ENCODE measurements around the gene TMEM45B. TPM values are rescaled to one million over a fixed set of nuclear protein-coding genes. Genes with fewer than 3 reads are reported as not detected.
A peak's percentile ranks its signal among the peaks of the same experiment; 100 is the strongest.

TMEM45B gene
- total RNA-seq, 1 donor from 2014 or later: not detected

DNA sequence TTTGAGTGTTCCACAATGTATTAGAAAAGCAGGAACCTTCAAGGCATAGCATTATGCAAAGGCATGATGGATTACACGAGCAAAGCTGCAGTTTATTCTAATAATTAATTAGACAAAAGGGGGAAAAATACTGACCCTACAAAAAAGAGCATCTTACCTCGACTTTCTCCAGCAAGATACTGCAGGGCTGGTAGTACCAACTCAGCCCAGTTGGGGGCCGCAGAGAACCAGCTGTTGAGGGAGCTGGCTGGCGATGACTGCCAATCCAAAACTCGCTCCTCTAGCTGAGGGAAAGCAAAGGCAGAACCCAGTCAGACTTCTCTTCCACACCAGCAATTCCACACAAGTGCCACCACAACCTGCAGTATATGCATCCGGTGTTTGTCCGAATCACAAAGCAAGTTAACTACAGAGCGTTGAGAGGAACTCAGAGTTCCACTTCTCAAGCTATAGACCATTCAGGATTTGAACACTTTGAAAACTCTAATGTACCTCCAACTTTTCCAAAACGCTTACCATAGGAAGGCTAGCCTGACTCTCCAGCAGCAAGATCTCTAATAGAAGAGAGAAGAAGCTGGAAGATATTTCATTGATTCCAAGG lies 66.0 kb downstream of the TMEM45B start:
- H3K27me3 ChIP-seq: no peaks in the 10 kb centered on the region
- intact Hi-C loops (cut with DNase I): no loop called here
- no peak for DNase-seq (ENCODE audit: low spot score in 2 of 2)
- TF ChIP-seq, protein P1, sequence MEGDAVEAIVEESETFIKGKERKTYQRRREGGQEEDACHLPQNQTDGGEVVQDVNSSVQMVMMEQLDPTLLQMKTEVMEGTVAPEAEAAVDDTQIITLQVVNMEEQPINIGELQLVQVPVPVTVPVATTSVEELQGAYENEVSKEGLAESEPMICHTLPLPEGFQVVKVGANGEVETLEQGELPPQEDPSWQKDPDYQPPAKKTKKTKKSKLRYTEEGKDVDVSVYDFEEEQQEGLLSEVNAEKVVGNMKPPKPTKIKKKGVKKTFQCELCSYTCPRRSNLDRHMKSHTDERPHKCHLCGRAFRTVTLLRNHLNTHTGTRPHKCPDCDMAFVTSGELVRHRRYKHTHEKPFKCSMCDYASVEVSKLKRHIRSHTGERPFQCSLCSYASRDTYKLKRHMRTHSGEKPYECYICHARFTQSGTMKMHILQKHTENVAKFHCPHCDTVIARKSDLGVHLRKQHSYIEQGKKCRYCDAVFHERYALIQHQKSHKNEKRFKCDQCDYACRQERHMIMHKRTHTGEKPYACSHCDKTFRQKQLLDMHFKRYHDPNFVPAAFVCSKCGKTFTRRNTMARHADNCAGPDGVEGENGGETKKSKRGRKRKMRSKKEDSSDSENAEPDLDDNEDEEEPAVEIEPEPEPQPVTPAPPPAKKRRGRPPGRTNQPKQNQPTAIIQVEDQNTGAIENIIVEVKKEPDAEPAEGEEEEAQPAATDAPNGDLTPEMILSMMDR (IDR thresholded peaks at IDR 0.05): peak in 2 of 3 experiments; percentile 10 to 13
- no peaks in the 10 kb centered on the region for H3K4me1 ChIP-seq
- no peaks in the 10 kb centered on the region for H3K9me3 ChIP-seq
- no peak overlapping the region for H3K4me3 ChIP-seq
- H3K36me3 ChIP-seq: peaks cover 85 to 99% of the 10 kb centered on the region in 2 donors
- H3K27ac ChIP-seq: no peak overlapping the region

GRCh38 chr11:129884581-129884980 lies 68.9 kb downstream of the TMEM45B start:
- peaks cover 89 to 99% of the 10 kb centered on the region in 2 donors for H3K36me3 ChIP-seq
- no peaks in the 10 kb centered on the region for H3K27me3 ChIP-seq
- H3K9me3 ChIP-seq: no peaks in the 10 kb centered on the region
- no peak for DNase-seq (ENCODE audit: low spot score in 2 of 2)
- no peak overlapping the region for H3K27ac ChIP-seq
- H3K4me3 ChIP-seq: no peak overlapping the region
- intact Hi-C loops (cut with DNase I): no loop called here
- TF ChIP-seq, protein P1 (IDR thresholded peaks at IDR 0.05): no peak
- no peaks in the 10 kb centered on the region for H3K4me1 ChIP-seq

DNA sequence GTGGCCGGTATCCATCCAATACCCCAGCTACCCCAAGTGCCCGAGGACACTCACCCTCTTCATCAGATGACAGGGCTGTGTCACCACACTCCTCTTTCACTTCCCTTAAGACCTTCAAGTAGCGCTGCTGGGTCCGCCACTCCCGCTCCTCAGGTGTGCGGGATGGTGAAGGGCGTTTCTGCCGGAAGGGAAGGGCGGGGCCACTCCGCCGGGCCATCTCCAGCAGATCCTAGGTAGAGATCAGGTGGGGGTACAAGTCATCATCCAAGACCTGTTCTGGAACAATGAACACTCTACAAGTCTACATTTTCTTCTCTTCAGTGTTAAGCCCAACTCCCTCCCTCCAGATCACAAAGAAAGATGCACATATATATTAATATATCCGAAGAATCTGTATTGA lies 69.7 kb downstream of the TMEM45B start:
- H3K36me3 ChIP-seq: peaks cover 92 to 97% of the 10 kb centered on the region in 2 donors
- H3K4me1 ChIP-seq: no peaks in the 10 kb centered on the region
- H3K27me3 ChIP-seq: no peaks in the 10 kb centered on the region
- no peak for DNase-seq (ENCODE audit: low spot score in 2 of 2)
- no peak overlapping the region for H3K4me3 ChIP-seq
- H3K27ac ChIP-seq: no peak overlapping the region
- intact Hi-C loops (cut with DNase I): no loop called here
- TF ChIP-seq, protein P1 (IDR thresholded peaks at IDR 0.05): no peak
- H3K9me3 ChIP-seq: no peaks in the 10 kb centered on the region

DNA sequence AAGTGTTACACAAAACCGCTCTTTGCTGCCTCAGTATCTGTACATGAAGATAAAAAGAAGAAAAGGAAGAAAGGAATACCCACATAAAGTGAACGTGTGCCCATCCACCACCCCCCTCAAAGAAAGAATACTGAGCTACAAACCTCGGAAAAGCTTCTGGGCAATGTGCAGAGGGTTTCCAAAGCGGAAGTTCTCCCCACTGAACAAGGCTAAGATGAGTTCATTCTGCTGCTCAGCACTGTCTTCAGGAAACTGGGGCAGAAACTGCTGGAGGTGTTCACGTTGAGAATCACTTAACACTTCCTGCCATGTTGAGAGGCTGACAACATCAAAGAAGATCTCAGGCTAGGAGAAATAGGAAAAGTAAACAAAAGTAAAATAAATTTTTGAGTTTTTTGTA lies 72.8 kb downstream of the TMEM45B start:
- no peak overlapping the region for H3K4me3 ChIP-seq
- H3K27ac ChIP-seq: no peak overlapping the region
- TF ChIP-seq, protein P1 (IDR thresholded peaks at IDR 0.05): no peak
- DNase-seq (ENCODE audit: low spot score in 2 of 2): no peak
- H3K36me3 ChIP-seq: peaks cover 67 to 93% of the 10 kb centered on the region in 2 donors
- no peaks in the 10 kb centered on the region for H3K4me1 ChIP-seq
- H3K27me3 ChIP-seq: no peaks in the 10 kb centered on the region
- H3K9me3 ChIP-seq: no peaks in the 10 kb centered on the region
- intact Hi-C loops (cut with DNase I): no loop called here

DNA sequence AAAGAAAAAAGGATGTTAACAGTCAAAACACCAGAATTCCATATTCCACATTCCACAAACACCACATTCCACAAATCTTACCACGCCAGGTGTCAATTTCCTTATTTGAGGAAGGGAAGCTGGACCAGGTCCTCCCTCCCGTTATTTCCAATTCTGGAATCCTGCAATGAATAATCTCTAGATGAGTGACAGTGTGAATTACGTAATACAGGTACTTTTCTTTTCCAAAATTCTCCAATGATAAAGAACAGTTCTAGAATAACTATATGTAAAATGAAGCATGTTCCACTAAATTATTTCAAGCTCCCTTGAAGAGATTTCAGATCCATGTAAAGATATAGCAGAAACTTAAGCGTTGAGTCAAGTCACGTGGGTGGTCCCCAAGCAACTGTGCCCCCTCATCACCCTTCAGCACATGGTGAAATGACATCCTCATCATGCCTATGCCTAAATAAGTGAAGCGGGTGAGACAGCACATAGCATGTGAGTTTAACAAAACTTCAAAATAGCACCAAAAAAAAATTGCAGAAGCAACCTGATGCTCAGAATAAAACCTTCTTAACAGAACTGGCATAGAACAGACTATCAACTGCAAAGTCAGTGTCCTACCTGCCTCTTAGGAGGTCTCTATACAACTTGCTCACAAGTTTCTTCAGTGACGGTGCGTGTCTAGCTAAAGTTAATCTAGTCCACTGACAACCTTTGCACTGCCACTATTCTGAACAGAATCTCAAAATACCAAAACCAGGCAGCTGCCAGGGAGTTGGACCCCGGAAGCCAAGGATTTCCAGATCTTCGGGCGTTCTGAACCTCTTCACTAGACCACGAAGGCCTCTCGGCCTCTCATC lies 78.9 kb downstream of the TMEM45B start:
- Histone ChIP-seq H3K4me3 (peak overlapping the region; percentile 94 to 96), H3K36me3 (peaks cover 9 to 34% of the 10 kb centered on the region in 2 donors), H3K9me3 (no peaks in the 10 kb centered on the region), H3K27me3 (no peaks in the 10 kb centered on the region), H3K27ac (peak overlapping the region; percentile 60 to 78), H3K4me1 (peaks cover 0 to 9% of the 10 kb centered on the region in 2 donors)
- intact Hi-C loops (cut with DNase I): loop anchor here (2.0 to 10.0 kb wide), 4 partner anchors 108 to 1020 kb away; partner anchors contain the start of genes APLP2, PRDM10, SNX19 and ZBTB44
- TF ChIP-seq, protein P1 (IDR thresholded peaks at IDR 0.05): no peak
- no peak for DNase-seq (ENCODE audit: low spot score in 2 of 2)
